Measurements from ENCODE around the gene CCDC80.
"Not testable (repeated sequence)": the region's sequence is repeated elsewhere in the genome, so short reads cannot be mapped to it uniquely, and the experiment has no call there.

The CCDC80 gene

GRCh38 chr3:112564940-112565305 lies 76.0 kb downstream of the CCDC80 start:
- H3K27me3 ChIP-seq (ENCODE audit: control insufficient read depth, insufficient read depth, low read length, poor library complexity, severe bottlenecking): no peaks in the 10 kb centered on the region
- no peaks in the 10 kb centered on the region for H3K4me1 ChIP-seq (ENCODE audit: control insufficient read depth, insufficient read depth, low read length)
- H3K4me3 ChIP-seq (ENCODE audit: insufficient read depth, low read depth, low read length): no peak overlapping the region
- peaks cover 10% of the 10 kb centered on the region for H3K36me3 ChIP-seq (ENCODE audit: control insufficient read depth, insufficient read depth, low read length)
- H3K9me3 ChIP-seq (ENCODE audit: control insufficient read depth, low read length): no peaks in the 10 kb centered on the region
- H3K27ac ChIP-seq (ENCODE audit: insufficient read depth, low read depth, low read length, poor library complexity, severe bottlenecking): no peak overlapping the region

- not testable (repeated sequence) for H3K4me3 ChIP-seq (ENCODE audit: insufficient read depth, low read depth, low read length); H3K4me1 ChIP-seq (ENCODE audit: control insufficient read depth, insufficient read depth, low read length); H3K27ac ChIP-seq (ENCODE audit: insufficient read depth, low read depth, low read length, poor library complexity, severe bottlenecking); H3K27me3 ChIP-seq (ENCODE audit: control insufficient read depth, insufficient read depth, low read length, poor library complexity, severe bottlenecking); H3K36me3 ChIP-seq (ENCODE audit: control insufficient read depth, insufficient read depth, low read length); H3K9me3 ChIP-seq (ENCODE audit: control insufficient read depth, low read length)
- WGBS, 2 experiments: 58 to 63% methylated on average over 12 of the region's 15 CpGs
Measured at GRCh38 chr3:112564247-112564939, 76.5 kb downstream of the CCDC80 start.

DNA sequence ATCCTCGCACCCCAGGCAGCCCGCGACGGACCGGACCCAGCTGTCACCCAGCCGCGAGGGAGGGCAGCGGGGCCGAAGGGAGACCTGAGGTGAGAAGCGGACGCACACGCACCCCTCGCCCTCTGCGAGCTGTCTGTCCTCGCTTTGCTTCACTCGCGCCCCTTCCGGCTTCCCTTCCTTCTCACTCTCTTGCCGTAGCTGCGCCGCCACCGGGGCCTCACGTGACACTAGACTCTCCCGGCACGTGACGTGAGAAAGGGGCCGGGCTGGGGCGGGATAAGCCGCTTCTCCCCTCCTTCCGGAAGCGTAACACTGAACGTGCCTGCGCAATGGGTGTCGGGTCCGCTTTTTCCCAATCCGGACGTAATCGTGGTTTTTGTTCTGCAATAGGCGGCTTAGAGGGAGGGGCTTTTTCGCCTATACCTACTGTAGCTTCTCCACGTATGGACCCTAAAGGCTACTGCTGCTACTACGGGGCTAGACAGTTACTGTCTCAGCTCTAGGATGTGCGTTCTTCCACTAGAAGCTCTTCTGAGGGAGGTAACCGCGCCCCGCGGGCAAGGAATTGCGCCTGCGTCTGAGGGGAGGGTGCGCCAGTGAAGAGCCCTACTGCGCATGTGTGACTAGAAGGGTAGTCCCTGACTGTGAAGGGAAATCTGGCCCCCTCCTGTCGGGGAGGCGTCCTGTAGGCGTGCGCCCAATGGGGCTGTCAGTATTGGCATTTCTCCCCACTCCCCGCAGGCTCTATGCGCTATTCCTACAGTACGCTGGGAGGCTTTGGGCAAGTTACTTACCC lies 79.0 kb downstream of the CCDC80 start, which contains the start of the genes ATG3 and SLC35A5:
Gene ATG3, minus strand, starts transcription at position 229 of the 796 bp plus-strand sequence. CDS start 434 bp downstream, outside the sequence.
Gene SLC35A5, plus strand, starts transcription at position 312 of the 796 bp plus-strand sequence. CDS start 1,359 bp downstream, outside the sequence.
- 0% methylated on average over 58 of the region's 58 CpGs for whole genome bisulfite sequencing, 2 experiments
- Histone ChIP-seq H3K4me3 (ENCODE audit: insufficient read depth, low read depth, low read length) (peak within 1 kb of the TSS; percentile 98), H3K36me3 (ENCODE audit: control insufficient read depth, insufficient read depth, low read length) (peaks cover 12% of the 10 kb centered on the region), H3K9me3 (ENCODE audit: control insufficient read depth, low read length) (no peaks in the 10 kb centered on the region), H3K27ac (ENCODE audit: insufficient read depth, low read depth, low read length, poor library complexity, severe bottlenecking) (peak within 1 kb of the TSS; percentile 96), H3K4me1 (ENCODE audit: control insufficient read depth, insufficient read depth, low read length) (peaks cover 3% of the 10 kb centered on the region), H3K27me3 (ENCODE audit: control insufficient read depth, insufficient read depth, low read length, poor library complexity, severe bottlenecking) (no peaks in the 10 kb centered on the region)

DNA sequence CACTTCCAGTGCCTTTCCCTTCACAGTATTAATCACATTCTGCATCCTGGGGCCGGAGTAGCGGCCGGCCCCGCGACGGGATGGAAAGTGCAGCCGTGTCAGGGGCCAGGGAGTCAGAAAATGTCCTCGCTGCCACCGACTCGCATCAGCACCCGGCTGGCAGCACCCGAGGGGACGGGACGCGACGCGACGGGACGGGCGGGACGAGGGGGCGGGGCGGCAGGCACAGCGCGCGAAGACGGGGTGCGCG lies 79.5 kb downstream of the CCDC80 start:
- H3K4me3 ChIP-seq (ENCODE audit: insufficient read depth, low read depth, low read length): peak overlapping the region; percentile 98
- H3K27me3 ChIP-seq (ENCODE audit: control insufficient read depth, insufficient read depth, low read length, poor library complexity, severe bottlenecking): no peaks in the 10 kb centered on the region
- peak overlapping the region; percentile 96 for H3K27ac ChIP-seq (ENCODE audit: insufficient read depth, low read depth, low read length, poor library complexity, severe bottlenecking)
- peaks cover 3% of the 10 kb centered on the region for H3K4me1 ChIP-seq (ENCODE audit: control insufficient read depth, insufficient read depth, low read length)
- peaks cover 12% of the 10 kb centered on the region for H3K36me3 ChIP-seq (ENCODE audit: control insufficient read depth, insufficient read depth, low read length)
- H3K9me3 ChIP-seq (ENCODE audit: control insufficient read depth, low read length): no peaks in the 10 kb centered on the region
- WGBS, 2 experiments: 0 to 1% methylated on average over 29 of the region's 29 CpGs

- Histone ChIP-seq H3K27ac (ENCODE audit: insufficient read depth, low read depth, low read length, poor library complexity, severe bottlenecking) (peak overlapping the region; percentile 96), H3K4me3 (ENCODE audit: insufficient read depth, low read depth, low read length) (peak overlapping the region; percentile 98), H3K36me3 (ENCODE audit: control insufficient read depth, insufficient read depth, low read length) (peaks cover 12% of the 10 kb centered on the region), H3K27me3 (ENCODE audit: control insufficient read depth, insufficient read depth, low read length, poor library complexity, severe bottlenecking) (no peaks in the 10 kb centered on the region), H3K4me1 (ENCODE audit: control insufficient read depth, insufficient read depth, low read length) (peaks cover 3% of the 10 kb centered on the region), H3K9me3 (ENCODE audit: control insufficient read depth, low read length) (no peaks in the 10 kb centered on the region)
- WGBS, 2 experiments: 1% methylated on average over 29 of the region's 29 CpGs
Measured at GRCh38 chr3:112560721-112561483, 80.0 kb downstream of the CCDC80 start.

DNA sequence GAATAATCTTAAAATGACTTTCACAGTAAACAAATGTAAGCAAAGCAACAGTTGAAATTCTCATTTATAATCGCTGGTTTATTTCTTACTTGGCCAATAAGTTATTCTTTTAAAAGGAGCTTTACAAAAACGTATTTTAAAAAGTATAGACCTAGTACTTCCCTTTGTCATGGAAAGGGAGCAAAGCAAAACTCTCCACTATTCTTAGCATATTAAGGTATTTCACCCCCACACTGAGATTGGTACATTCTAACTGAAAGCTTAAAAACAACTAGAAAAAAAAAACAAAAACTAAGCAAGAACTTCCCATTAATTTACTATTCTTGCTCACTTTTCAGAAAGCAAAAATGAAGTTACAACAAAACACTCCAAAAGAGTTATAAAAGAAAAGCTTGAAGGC lies 80.6 kb downstream of the CCDC80 start:
- H3K4me1 ChIP-seq (ENCODE audit: control insufficient read depth, insufficient read depth, low read length): peaks cover 3% of the 10 kb centered on the region
- no peaks in the 10 kb centered on the region for H3K27me3 ChIP-seq (ENCODE audit: control insufficient read depth, insufficient read depth, low read length, poor library complexity, severe bottlenecking)
- H3K27ac ChIP-seq (ENCODE audit: insufficient read depth, low read depth, low read length, poor library complexity, severe bottlenecking): no peak overlapping the region
- peak overlapping the region; percentile 98 for H3K4me3 ChIP-seq (ENCODE audit: insufficient read depth, low read depth, low read length)
- 10 to 30% methylated on average over 1 to 2 of the region's 2 CpGs for WGBS, 2 experiments
- peaks cover 12% of the 10 kb centered on the region for H3K36me3 ChIP-seq (ENCODE audit: control insufficient read depth, insufficient read depth, low read length)
- H3K9me3 ChIP-seq (ENCODE audit: control insufficient read depth, low read length): no peaks in the 10 kb centered on the region

DNA sequence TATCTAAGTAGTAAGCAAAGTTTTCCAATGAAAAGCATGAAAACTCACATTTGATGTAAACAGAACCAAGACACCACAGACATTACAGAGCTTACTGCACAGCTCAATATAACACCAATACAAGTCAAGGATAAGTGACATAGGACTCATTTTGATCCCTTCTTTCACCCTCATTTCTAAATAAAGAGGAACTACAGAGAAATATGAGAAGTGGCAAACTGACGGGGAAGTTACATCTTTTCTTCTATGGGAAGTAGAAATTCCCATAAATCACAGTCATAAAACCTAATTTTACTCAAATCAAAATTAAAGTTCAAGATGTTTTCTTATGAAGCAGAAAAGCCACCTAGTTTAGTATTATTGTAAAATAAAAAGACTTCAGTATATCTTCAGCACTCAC lies 83.0 kb downstream of the CCDC80 start:
- Histone ChIP-seq H3K27ac (ENCODE audit: insufficient read depth, low read depth, low read length, poor library complexity, severe bottlenecking) (no peak overlapping the region), H3K36me3 (ENCODE audit: control insufficient read depth, insufficient read depth, low read length) (peaks cover 8% of the 10 kb centered on the region), H3K27me3 (ENCODE audit: control insufficient read depth, insufficient read depth, low read length, poor library complexity, severe bottlenecking) (no peaks in the 10 kb centered on the region), H3K9me3 (ENCODE audit: control insufficient read depth, low read length) (no peaks in the 10 kb centered on the region), H3K4me3 (ENCODE audit: insufficient read depth, low read depth, low read length) (no peak overlapping the region), H3K4me1 (ENCODE audit: control insufficient read depth, insufficient read depth, low read length) (peaks cover 3% of the 10 kb centered on the region)
- WGBS, 2 experiments: 100% methylated on average over 1 of the region's 1 CpG; no CpG with 5 or more reads in 1 of the 2 experiments

DNA sequence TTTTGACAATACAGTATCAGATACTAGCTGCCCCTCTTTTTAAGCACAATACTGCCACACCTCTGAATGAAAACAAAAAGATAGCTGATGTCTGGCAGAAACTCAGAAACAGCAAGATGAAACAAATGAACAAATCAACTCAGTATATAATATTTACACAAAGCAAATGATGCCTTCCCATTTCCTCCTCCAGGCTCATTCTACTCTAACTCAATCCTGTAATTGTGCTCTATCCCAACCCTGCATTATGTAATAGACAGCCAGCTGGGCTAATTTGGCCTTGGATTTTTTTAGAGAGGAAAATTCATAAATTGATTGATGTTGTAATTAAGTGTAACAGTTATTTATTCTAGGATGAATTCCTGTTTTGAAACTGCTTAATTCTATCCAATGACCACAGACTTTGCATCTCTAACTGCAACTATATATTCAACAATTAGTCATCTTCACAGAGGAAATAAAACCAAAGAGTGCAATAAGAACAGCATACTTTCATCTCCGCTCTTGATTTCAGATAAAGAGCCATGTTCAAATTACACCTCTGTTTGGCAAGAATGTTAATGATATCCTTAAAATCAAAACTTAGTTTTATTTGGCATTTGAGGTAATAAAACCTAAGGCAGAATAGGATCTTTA lies 85.3 kb downstream of the CCDC80 start:
- Histone ChIP-seq H3K27ac (ENCODE audit: insufficient read depth, low read depth, low read length, poor library complexity, severe bottlenecking) (no peak overlapping the region), H3K9me3 (ENCODE audit: control insufficient read depth, low read length) (no peaks in the 10 kb centered on the region), H3K4me3 (ENCODE audit: insufficient read depth, low read depth, low read length) (no peak overlapping the region), H3K36me3 (ENCODE audit: control insufficient read depth, insufficient read depth, low read length) (peaks cover 8% of the 10 kb centered on the region), H3K27me3 (ENCODE audit: control insufficient read depth, insufficient read depth, low read length, poor library complexity, severe bottlenecking) (no peaks in the 10 kb centered on the region), H3K4me1 (ENCODE audit: control insufficient read depth, insufficient read depth, low read length) (peaks cover 3% of the 10 kb centered on the region)
- 100% methylated on average over 1 of the region's 1 CpG for WGBS, 2 experiments

GRCh38 chr3:112550859-112551258 lies 90.1 kb downstream of the CCDC80 start:
- no peaks in the 10 kb centered on the region for H3K9me3 ChIP-seq (ENCODE audit: control insufficient read depth, low read length)
- no peak overlapping the region for H3K27ac ChIP-seq (ENCODE audit: insufficient read depth, low read depth, low read length, poor library complexity, severe bottlenecking)
- peaks cover 7% of the 10 kb centered on the region for H3K36me3 ChIP-seq (ENCODE audit: control insufficient read depth, insufficient read depth, low read length)
- H3K4me3 ChIP-seq (ENCODE audit: insufficient read depth, low read depth, low read length): no peak overlapping the region
- WGBS, 2 experiments: 78 to 81% methylated on average over 1 of the region's 1 CpG
- no peaks in the 10 kb centered on the region for H3K4me1 ChIP-seq (ENCODE audit: control insufficient read depth, insufficient read depth, low read length)
- no peaks in the 10 kb centered on the region for H3K27me3 ChIP-seq (ENCODE audit: control insufficient read depth, insufficient read depth, low read length, poor library complexity, severe bottlenecking)

Measured in ectodermal cell (in vitro differentiated cells).